ENCODE measurements around the gene CCDC93. TPM values are rescaled to one million over a fixed set of nuclear protein-coding genes. Genes with fewer than 3 reads are reported as not detected.

The CCDC93 gene
- total and polyA plus RNA-seq, 2 of the 4 experiments (the other 2 are of a cell fraction): 8.1 to 17.2 TPM

GRCh38 chr2:117987121-117987520 lies 26.7 kb downstream of the CCDC93 start:
- ATAC-seq (ENCODE audit: low read depth) (no peak), DNase-seq (no peak)
- BruUV-seq (replicated peaks): no TSS peak
- Histone ChIP-seq H2BK5ac (ENCODE audit: low read depth, low read length, poor library complexity, severe bottlenecking) (no peak overlapping the region), H3K27ac (ENCODE audit: insufficient read depth, low read length) (no peak overlapping the region), H2BK15ac (ENCODE audit: low read depth, low read length) (no peak overlapping the region), H2AFZ (replicated peaks; ENCODE audit: low read length, poor library complexity) (no peak overlapping the region), H3K14ac (replicated peaks; ENCODE audit: low read depth, low read length) (no peak overlapping the region), H3K4ac (ENCODE audit: low read depth, low read length) (no peak overlapping the region), H3K4me3 (ENCODE audit: insufficient read depth, low read depth, low read length) (no peak overlapping the region), H2BK120ac (ENCODE audit: low read depth, low read length) (no peak overlapping the region), H2AK5ac (ENCODE audit: low read depth, low read length) (no peak overlapping the region), H3K9ac (ENCODE audit: low read depth, low read length) (no peak overlapping the region), H4K5ac (ENCODE audit: low read depth, low read length) (no peak overlapping the region), H3K4me1 (ENCODE audit: control insufficient read depth, insufficient read depth, low read length) (0 out of 2 replicates have a peak, but pooled peaks cover 3% of the 10 kb centered on the region), H3K18ac (ENCODE audit: low read depth, low read length) (no peak overlapping the region), H2BK20ac (ENCODE audit: low read depth, low read length) (no peak overlapping the region), H3K9me3 (ENCODE audit: control insufficient read depth, insufficient read depth, low read length) (no peaks in the 10 kb centered on the region), H3K23ac (ENCODE audit: low read depth, low read length) (no peak overlapping the region), H4K91ac (ENCODE audit: insufficient read depth, low read depth, low read length) (no peak overlapping the region), H3K56ac (ENCODE audit: extremely low read depth, insufficient read depth, low read length) (no peak overlapping the region), H3K36me3 (ENCODE audit: control insufficient read depth, insufficient read depth, low read length) (peaks cover 15% of the 10 kb centered on the region), H3K4me2 (ENCODE audit: low read depth, low read length) (no peak overlapping the region), H4K20me1 (ENCODE audit: insufficient read depth, low read length) (no peaks in the 10 kb centered on the region), H3K9me1 (ENCODE audit: insufficient read depth, low read length) (no peaks in the 10 kb centered on the region; the same call in 1 of the 2 replicates), H2AK9ac (replicated peaks; ENCODE audit: low read depth, low read length, poor library complexity) (no peak overlapping the region), H3K27me3 (ENCODE audit: control insufficient read depth, insufficient read depth, low read length) (no peaks in the 10 kb centered on the region), H4K8ac (ENCODE audit: low read depth in 2 of 2, low read length in 2 of 2) (no peak overlapping the region), H3K79me1 (ENCODE audit: low read depth in 1 of 2, low read length in 2 of 2) (peaks cover 3 to 5% of the 10 kb centered on the region in 2 experiments; a peak in 2 of 4 replicates)
- intact Hi-C loops (cut with micrococcal nuclease): no loop called here
- TF ChIP-seq NFE2L2 (IDR thresholded peaks at IDR 0.05; ENCODE audit: low read depth, low read length) (no peak), SMC3 (IDR thresholded peaks at IDR 0.05; ENCODE audit: low read depth, low read length) (no peak), FOS (IDR thresholded peaks at IDR 0.05; ENCODE audit: low read depth, low read length) (no peak), MAZ (IDR thresholded peaks at IDR 0.05; ENCODE audit: borderline replicate concordance, low read depth, low read length) (no peak), USF2 (IDR thresholded peaks at IDR 0.05; ENCODE audit: low read depth, low read length) (no peak), RCOR1 (IDR thresholded peaks at IDR 0.05; ENCODE audit: insufficient replicate concordance, low read length) (no peak), CEBPB (IDR thresholded peaks at IDR 0.05; ENCODE audit: low read depth, low read length) (no peak)
- in situ Hi-C loops (cut with MboI; ENCODE audit: low sequenced_read_pairs): no loop called here
- 100% methylated on average over 1 of the region's 2 CpGs; no CpG with 5 or more reads in 1 of the 2 experiments for WGBS, 2 experiments (ENCODE audit: extremely low coverage in 2 of 2, insufficient read length in 1 of 2)
- dilution Hi-C loops (cut with HindIII; ENCODE audit: low sequenced_read_pairs, unreplicated experiment): no loop called here
- ChIA-PET POLR2A (ENCODE audit: unreplicated experiment) (no interaction called here), CTCF (interaction anchor here (0.7 to 1.5 kb wide), 2 partner anchors 16 to 151 kb away, joined by 3 to 7 read pairs; no protein-coding TSS in a partner anchor)

All from IMR-90 (cell line).